Coronary artery (tissue), 2 donors: ENCODE measurements around the gene HLTF.

Experiments used
- DNase-seq: peaks from one replicate; pipeline ENCODE4 v3.0.0-alpha.2; 2017; ENCODE audit warnings: low spot score
- H3K27ac ChIP-seq, 2 donors: fragments of 200-600 bp; sonication (generic); one replicate each; pipeline ENCODE4 v1.5.1; 2016 to 2019
- H3K4me3 ChIP-seq: fragments of 200-600 bp; sonication (generic); 2 replicates; pipeline ENCODE4 v1.5.1; 2016; ENCODE audit warnings: mild to moderate bottlenecking, moderate library complexity
- CTCF ChIP-seq: fragments of 200-600 bp; sonication (generic); IDR thresholded peaks from one replicate; pipeline ENCODE4 v1.5.1; 2019; ENCODE audit warnings: antibody characterized with exemption

Gene HLTF

GRCh38 chr3:149019580-149019979 lies 66.8 kb downstream of the HLTF start:
- no peak for DNase-seq

GRCh38 chr3:149018247-149018646 lies 68.1 kb downstream of the HLTF start:
- Histone ChIP-seq H3K27ac (peak overlapping the region; percentile 40 to 52), H3K4me3 (no peak overlapping the region)
- no peak for DNase-seq
- no peak for TF ChIP-seq CTCF

More at GRCh38 chr3:149019580-149019979, 66.8 kb downstream of the HLTF start:
- no peak for TF ChIP-seq CTCF
- H3K27ac ChIP-seq: peak overlapping the region; percentile 39 to 56
- no peak overlapping the region for H3K4me3 ChIP-seq

GRCh38 chr3:149016669-149017541 lies 69.4 kb downstream of the HLTF start:
- DNase-seq: no peak
- H3K4me3 ChIP-seq: no peak overlapping the region
- H3K27ac ChIP-seq: peak overlapping the region; percentile 44 to 86
- TF ChIP-seq CTCF: no peak

GRCh38 chr3:149016242-149016641 lies 70.1 kb downstream of the HLTF start:
- DNase-seq: no peak
- Histone ChIP-seq H3K4me3 (no peak overlapping the region), H3K27ac (peak overlapping the region; percentile 44 to 86)
- TF ChIP-seq CTCF: no peak

GRCh38 chr3:149015393-149015792 lies 70.9 kb downstream of the HLTF start:
- H3K4me3 ChIP-seq: no peak overlapping the region
- no peak for TF ChIP-seq CTCF
- peak overlapping the region; percentile 29 to 44 for H3K27ac ChIP-seq
- DNase-seq: no peak

- Histone ChIP-seq H3K27ac (peak overlapping the region; percentile 52 to 54), H3K4me3 (no peak overlapping the region)
- TF ChIP-seq CTCF: no peak
- DNase-seq: no peak
These were observed 72.6 kb downstream of the HLTF start for GRCh38 chr3:149013726-149014125.

GRCh38 chr3:149011676-149012075 lies 74.7 kb downstream of the HLTF start:
- Histone ChIP-seq H3K4me3 (no peak overlapping the region), H3K27ac (peak overlapping the region; percentile 48 to 64)
- no peak for DNase-seq
- TF ChIP-seq CTCF: no peak
